Type B pancreatic cell (in vitro differentiated cells): Measurements from ENCODE around the gene WWTR1. TPM values are rescaled to one million over a fixed set of nuclear protein-coding genes. Genes with fewer than 3 reads are reported as not detected.

Experiments
- DNase-seq: peaks from one replicate; pipeline ENCODE4 v3.0.0; 2021; ENCODE audit warnings: mixed read lengths; ENCODE audit not compliant: unreplicated experiment; ENCODE audit errors: extremely low spot score
- H3K27ac Mint-ChIP-seq: 2 replicates; pipeline ENCODE4 v1.8.0; 2021; ENCODE audit warnings: mild to moderate bottlenecking, mixed read lengths
- H3K27me3 Mint-ChIP-seq: 2 replicates; pipeline ENCODE4 v1.8.0; 2021; ENCODE audit warnings: mixed read lengths
- H3K36me3 Mint-ChIP-seq: 2 replicates; pipeline ENCODE4 v1.8.0; 2021; ENCODE audit warnings: mixed read lengths
- H3K4me1 Mint-ChIP-seq: one replicate; pipeline ENCODE4 v1.8.0; 2021; ENCODE audit warnings: mixed read lengths; ENCODE audit not compliant: unreplicated experiment
- H3K4me3 Mint-ChIP-seq: 2 replicates; pipeline ENCODE4 v1.8.0; 2021; ENCODE audit warnings: mild to moderate bottlenecking, mixed read lengths
- H3K9me3 Mint-ChIP-seq: 2 replicates; pipeline ENCODE4 v1.8.0; 2021; ENCODE audit warnings: mixed read lengths
- total RNA-seq: library from RNA; stranded (reverse); gene quantifications from 2 replicates; pipeline ENCODE4 v1.2.1, GENCODE V29; 2021; ENCODE audit warnings: low replicate concordance
- TF ChIP-seq, protein P1 (sequence below): fragments of 200-600 bp; sonication (generic); conservative IDR thresholded peaks from 2 replicates; pipeline ENCODE4 v1.5.0; 2021; ENCODE audit warnings: antibody characterized with exemption, mild to moderate bottlenecking

WWTR1 gene
- total RNA-seq, 1 donor from 2014 or later, result 65.0 TPM

DNA sequence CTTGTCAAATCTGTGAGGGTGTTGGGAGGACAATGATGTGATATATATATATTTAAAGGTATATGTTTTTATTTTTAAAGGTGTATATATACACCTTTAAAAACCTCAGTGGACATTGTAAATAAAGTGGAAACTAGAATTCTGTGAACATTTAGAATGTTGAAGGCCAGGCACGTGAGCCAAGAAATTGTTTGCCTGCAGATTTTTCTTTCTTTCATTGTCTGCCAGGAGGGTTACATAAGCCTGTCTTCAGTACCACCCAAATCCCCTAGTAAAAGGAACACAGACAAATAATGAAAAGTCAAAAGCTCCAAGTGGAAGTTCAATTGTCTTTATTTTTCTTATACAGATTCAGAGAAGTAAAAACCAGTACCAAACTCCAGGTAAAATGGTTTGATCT lies 140.9 kb downstream of the WWTR1 start:
- Mint-ChIP-seq H3K36me3 (peaks cover 3% of the 10 kb centered on the region), H3K4me3 (no peak overlapping the region), H3K4me1 (peaks cover 8% of the 10 kb centered on the region), H3K9me3 (no peaks in the 10 kb centered on the region), H3K27ac (no peak overlapping the region), H3K27me3 (no peaks in the 10 kb centered on the region)
- DNase-seq, result no peak
- TF ChIP-seq, protein P1, sequence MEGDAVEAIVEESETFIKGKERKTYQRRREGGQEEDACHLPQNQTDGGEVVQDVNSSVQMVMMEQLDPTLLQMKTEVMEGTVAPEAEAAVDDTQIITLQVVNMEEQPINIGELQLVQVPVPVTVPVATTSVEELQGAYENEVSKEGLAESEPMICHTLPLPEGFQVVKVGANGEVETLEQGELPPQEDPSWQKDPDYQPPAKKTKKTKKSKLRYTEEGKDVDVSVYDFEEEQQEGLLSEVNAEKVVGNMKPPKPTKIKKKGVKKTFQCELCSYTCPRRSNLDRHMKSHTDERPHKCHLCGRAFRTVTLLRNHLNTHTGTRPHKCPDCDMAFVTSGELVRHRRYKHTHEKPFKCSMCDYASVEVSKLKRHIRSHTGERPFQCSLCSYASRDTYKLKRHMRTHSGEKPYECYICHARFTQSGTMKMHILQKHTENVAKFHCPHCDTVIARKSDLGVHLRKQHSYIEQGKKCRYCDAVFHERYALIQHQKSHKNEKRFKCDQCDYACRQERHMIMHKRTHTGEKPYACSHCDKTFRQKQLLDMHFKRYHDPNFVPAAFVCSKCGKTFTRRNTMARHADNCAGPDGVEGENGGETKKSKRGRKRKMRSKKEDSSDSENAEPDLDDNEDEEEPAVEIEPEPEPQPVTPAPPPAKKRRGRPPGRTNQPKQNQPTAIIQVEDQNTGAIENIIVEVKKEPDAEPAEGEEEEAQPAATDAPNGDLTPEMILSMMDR, result no peak

DNA sequence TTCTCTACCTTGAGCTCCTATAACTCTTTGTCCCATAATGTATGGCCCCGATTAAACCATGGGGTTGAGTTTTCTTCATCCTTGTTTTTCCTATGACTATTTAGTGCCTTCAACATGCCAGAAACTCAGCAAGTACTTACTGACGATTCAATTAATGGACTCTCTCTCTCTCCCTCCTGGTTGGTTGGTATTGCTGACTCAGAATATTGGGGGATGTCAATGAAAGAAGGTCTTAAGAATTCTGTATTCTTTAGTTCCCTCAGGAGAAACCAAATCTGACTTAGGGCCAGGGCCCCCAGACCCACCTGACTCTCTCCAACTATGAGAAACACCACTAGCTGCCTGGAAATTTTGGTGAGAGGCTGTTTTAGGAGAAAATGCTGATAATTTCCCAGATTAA lies 142.6 kb downstream of the WWTR1 start:
- Mint-ChIP-seq H3K36me3 (peaks cover 3% of the 10 kb centered on the region), H3K4me3 (no peak overlapping the region), H3K4me1 (peaks cover 8% of the 10 kb centered on the region), H3K27ac (no peak overlapping the region), H3K27me3 (no peaks in the 10 kb centered on the region), H3K9me3 (no peaks in the 10 kb centered on the region)
- TF ChIP-seq, protein P1, result no peak
- DNase-seq, result no peak

DNA sequence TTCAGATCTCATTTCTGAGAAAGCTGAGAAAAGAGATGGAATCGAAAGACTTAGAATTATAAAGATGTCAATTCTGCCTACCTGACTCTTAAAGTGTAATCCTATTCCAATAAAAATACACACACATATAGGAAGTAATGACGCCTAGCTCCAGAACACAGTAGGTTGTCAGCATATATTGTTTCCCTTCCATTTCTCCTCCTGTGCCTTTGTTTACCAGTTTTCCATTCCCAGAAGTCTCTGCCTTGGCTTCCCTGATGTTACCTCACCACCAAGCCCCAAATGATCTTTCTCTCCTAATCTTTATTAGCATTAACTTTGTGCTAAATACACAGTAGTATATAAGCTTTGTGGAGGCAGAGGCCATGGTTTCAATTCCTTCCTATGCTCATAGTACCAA lies 143.4 kb downstream of the WWTR1 start:
- Mint-ChIP-seq H3K27me3 (no peaks in the 10 kb centered on the region), H3K36me3 (no peaks in the 10 kb centered on the region), H3K27ac (no peak overlapping the region), H3K4me1 (peaks cover 8% of the 10 kb centered on the region), H3K4me3 (no peak overlapping the region), H3K9me3 (no peaks in the 10 kb centered on the region)
- DNase-seq, result no peak
- TF ChIP-seq, protein P1, result no peak

DNA sequence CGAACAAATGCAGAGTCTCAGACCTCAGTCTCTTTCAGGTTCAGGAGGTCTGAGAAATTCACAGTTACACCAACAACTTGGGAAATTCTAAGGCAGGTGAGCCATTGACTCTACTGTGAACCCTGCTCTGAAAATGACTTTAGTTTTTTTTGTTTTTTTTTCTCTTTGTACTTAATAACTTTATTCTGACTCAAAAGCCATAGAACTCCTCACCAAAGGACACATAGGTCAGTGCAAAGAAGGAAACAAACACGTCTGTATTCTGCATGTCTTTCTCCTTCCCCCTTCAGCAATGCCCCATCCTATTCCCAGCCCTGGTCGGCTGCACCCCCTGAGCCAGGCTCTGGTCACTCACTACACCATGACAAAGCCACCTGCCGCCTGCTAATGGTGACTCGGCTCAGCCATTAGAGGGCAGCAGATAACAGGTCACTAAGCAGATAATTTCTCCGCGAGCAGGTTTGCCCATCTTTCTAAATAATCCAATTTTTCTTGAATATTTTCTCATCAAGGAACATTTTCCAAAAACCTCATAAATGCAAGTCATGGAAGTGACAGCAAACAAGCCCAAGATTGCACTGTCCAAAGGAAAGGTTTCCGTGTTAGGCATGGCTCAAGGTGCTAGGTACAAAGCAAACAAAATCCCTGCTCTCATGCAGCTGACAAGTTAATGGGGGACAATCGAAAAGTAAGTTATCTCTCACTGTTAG lies 145.6 kb downstream of the WWTR1 start:
- H3K4me1 Mint-ChIP-seq, result peaks cover 20% of the 10 kb centered on the region
- H3K9me3 Mint-ChIP-seq, result no peaks in the 10 kb centered on the region
- peak overlapping the region; percentile 37 for H3K4me3 Mint-ChIP-seq
- H3K27ac Mint-ChIP-seq, result peak overlapping the region; percentile 33
- DNase-seq, result no peak
- H3K27me3 Mint-ChIP-seq, result no peaks in the 10 kb centered on the region
- TF ChIP-seq, protein P1, result peak; percentile 90
- no peaks in the 10 kb centered on the region for H3K36me3 Mint-ChIP-seq

DNA sequence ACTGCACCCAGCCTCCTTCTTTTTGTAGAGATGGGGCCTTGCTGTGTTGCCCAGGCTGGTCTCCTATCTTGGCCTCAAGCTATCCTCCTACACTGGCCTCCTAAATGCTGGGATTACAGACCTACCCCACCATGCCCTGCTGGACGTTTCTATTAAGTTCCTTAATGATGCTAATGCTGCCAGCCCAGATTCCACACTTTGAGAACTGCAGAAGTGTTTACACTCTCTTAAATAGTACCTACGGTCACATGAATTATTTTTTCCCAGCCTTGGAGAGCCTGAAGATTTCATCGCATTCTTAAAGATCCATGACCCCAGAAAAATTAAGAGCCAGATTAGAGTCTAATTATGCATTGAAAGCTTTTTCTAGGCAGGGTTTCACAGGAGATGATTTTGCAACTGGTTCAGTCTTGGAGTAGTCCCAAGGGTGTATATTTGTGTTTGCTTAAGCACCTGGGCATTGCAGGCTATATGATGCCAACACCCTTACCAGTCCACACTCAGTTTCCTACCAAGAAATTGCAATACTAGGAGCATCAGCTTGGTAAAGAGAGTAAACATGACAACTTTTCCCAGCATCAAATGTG lies 146.7 kb downstream of the WWTR1 start:
- Mint-ChIP-seq H3K36me3 (no peaks in the 10 kb centered on the region), H3K4me1 (peaks cover 29% of the 10 kb centered on the region), H3K27me3 (no peaks in the 10 kb centered on the region), H3K27ac (no peak overlapping the region), H3K9me3 (no peaks in the 10 kb centered on the region), H3K4me3 (no peak overlapping the region)
- TF ChIP-seq, protein P1, result no peak
- DNase-seq, result no peak
